SK-N-SH (cell line): ENCODE results near the gene CPOX.
"Not testable (repeated sequence)": the region's sequence is repeated elsewhere in the genome, so short reads cannot be mapped to it uniquely, and the experiment has no call there.

Source experiments
- FOXM1 ChIP-seq: IDR thresholded peaks from 2 replicates; pipeline ENCODE4 v1.4.0; 2012; ENCODE audit warnings: low read depth, mild to moderate bottlenecking
- TF ChIP-seq, protein P1 (sequence below): fragments of 200-600 bp; sonication (generic); IDR thresholded peaks from 2 replicates; pipeline ENCODE4 v1.6.1; 2017; ENCODE audit warnings: antibody characterized with exemption, mild to moderate bottlenecking, moderate library complexity

DNA sequence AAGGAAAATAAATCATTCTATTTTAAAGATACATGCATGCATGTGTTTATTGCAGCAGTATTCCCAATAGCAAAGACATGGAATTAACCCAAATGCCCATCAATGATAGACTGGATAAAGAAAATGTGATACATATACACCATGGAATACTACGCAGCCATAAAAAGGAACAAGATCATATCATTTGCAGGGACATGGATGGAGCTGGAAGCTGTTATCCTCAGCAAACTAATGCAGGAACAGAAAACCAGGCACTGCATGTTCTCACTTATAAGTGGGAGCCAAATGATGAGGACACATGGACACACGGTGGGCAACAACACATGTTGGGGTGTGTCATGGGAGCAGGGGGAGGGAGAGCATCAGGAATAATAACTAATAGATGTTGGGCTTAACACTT, 33.6 kb downstream of the CPOX start:
- not testable (repeated sequence) for TF ChIP-seq FOXM1
- TF ChIP-seq, protein P1, sequence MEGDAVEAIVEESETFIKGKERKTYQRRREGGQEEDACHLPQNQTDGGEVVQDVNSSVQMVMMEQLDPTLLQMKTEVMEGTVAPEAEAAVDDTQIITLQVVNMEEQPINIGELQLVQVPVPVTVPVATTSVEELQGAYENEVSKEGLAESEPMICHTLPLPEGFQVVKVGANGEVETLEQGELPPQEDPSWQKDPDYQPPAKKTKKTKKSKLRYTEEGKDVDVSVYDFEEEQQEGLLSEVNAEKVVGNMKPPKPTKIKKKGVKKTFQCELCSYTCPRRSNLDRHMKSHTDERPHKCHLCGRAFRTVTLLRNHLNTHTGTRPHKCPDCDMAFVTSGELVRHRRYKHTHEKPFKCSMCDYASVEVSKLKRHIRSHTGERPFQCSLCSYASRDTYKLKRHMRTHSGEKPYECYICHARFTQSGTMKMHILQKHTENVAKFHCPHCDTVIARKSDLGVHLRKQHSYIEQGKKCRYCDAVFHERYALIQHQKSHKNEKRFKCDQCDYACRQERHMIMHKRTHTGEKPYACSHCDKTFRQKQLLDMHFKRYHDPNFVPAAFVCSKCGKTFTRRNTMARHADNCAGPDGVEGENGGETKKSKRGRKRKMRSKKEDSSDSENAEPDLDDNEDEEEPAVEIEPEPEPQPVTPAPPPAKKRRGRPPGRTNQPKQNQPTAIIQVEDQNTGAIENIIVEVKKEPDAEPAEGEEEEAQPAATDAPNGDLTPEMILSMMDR = not testable (repeated sequence)
